SH-SY5Y (cell line): ENCODE measurements around the gene MYOT.

Experiments
- GATA2 ChIP-seq: IDR thresholded peaks from 2 replicates; pipeline ENCODE4 v1.6.1; 2011; ENCODE audit warnings: mild to moderate bottlenecking, low read depth, low read length
- GATA3 ChIP-seq: IDR thresholded peaks from 2 replicates; pipeline ENCODE4 v1.6.1; 2011; ENCODE audit warnings: low read depth, mild to moderate bottlenecking, low read length, moderate library complexity

- TF ChIP-seq GATA3 (no peak), GATA2 (no peak)
These were observed 34.2 kb upstream of the MYOT start for GRCh38 chr5:137833463-137833862.
